Cardiac fibroblast (primary cell): ENCODE data around the gene ADAM22.
A peak's percentile ranks its signal among the peaks of the same experiment; 100 is the strongest.

ENCODE experiments used
- DNase-seq, 2 donors: peaks; one replicate each; pipeline versions ENCODE4 v3.0.0 to v3.0.0-alpha.2; 2010; ENCODE audit warnings: low read depth in 2 of 2
- H3K4me3 ChIP-seq, 2 donors: replicated peaks in 1 of 2; 1 replicate in 1 of 2; 2 replicates in 1 of 2; pipeline ENCODE4 v1.5.1; 2011; ENCODE audit warnings: low read depth in 2 of 2, low read length in 2 of 2, mild to moderate bottlenecking in 2 of 2, moderate library complexity in 1 of 2
- TF ChIP-seq, protein P1 (sequence below): IDR thresholded peaks from one replicate; pipeline ENCODE4 v1.5.1; 2011; ENCODE audit warnings: low read depth, mild to moderate bottlenecking, low read length, inconsistent platforms

Gene ADAM22

DNA sequence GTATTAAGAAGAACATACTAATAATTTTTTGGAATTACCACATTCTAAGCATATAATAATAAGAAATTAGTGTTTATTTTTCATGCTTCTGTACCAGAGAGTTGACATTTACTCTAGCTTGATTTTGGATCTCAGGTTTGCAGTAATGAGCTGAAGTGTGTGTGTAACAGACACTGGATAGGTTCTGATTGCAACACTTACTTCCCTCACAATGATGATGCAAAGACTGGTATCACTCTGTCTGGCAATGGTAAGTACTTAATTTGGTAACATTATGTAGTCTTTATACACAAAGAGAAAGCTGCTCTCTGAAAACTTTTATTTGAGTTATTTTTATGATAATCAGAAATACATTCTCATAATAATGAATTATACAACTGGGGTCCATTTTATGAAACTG lies 231.6 kb downstream of the ADAM22 start:
- TF ChIP-seq, protein P1, sequence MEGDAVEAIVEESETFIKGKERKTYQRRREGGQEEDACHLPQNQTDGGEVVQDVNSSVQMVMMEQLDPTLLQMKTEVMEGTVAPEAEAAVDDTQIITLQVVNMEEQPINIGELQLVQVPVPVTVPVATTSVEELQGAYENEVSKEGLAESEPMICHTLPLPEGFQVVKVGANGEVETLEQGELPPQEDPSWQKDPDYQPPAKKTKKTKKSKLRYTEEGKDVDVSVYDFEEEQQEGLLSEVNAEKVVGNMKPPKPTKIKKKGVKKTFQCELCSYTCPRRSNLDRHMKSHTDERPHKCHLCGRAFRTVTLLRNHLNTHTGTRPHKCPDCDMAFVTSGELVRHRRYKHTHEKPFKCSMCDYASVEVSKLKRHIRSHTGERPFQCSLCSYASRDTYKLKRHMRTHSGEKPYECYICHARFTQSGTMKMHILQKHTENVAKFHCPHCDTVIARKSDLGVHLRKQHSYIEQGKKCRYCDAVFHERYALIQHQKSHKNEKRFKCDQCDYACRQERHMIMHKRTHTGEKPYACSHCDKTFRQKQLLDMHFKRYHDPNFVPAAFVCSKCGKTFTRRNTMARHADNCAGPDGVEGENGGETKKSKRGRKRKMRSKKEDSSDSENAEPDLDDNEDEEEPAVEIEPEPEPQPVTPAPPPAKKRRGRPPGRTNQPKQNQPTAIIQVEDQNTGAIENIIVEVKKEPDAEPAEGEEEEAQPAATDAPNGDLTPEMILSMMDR, result no peak
- DNase-seq, result peak; percentile 6 to 10

DNA sequence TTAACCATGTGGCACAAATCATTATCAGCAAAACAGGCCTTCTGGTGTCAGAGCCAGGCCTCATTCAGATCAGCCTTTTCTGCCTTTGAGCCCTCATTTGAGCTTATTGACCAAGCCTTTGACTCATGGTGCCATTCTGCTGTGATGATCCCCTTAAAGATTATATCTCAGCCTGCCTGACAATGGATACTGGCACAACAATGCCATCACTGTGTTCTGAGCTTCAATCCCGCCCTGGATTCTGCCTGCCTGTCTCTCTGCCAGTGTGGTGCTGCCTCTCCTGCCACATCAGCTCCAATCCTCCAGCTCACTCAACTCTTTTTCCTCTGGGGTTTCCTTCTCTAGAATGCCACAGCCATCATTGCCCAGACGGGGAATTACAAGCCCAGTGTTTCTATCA lies 233.2 kb downstream of the ADAM22 start:
- DNase-seq, result no peak
- H3K4me3 ChIP-seq, result no peak overlapping the region
- TF ChIP-seq, protein P1, result no peak

More for the DNA sequence above, 231.6 kb downstream of the ADAM22 start:
- H3K4me3 ChIP-seq, result no peak overlapping the region

DNA sequence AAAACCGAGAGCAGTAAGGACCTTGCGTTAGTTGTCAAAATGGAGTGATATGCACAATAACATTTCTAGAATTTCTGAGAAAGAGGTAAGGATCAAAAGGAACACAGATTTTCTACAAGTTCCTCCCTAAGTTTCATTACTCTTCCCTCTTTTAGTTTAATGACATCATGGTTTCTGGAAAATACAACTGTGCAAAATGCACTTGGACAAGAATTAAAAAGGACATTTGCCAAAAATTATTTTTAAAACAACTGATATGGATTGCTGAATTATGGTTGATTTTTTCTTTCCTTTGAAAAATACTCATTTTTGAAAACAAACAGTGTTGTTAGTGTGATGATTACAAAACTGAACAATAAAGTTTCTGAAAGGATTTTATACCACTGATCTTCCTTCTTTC lies 233.7 kb downstream of the ADAM22 start:
- DNase-seq, result no peak
- no peak overlapping the region for H3K4me3 ChIP-seq
- TF ChIP-seq, protein P1, result no peak

DNA sequence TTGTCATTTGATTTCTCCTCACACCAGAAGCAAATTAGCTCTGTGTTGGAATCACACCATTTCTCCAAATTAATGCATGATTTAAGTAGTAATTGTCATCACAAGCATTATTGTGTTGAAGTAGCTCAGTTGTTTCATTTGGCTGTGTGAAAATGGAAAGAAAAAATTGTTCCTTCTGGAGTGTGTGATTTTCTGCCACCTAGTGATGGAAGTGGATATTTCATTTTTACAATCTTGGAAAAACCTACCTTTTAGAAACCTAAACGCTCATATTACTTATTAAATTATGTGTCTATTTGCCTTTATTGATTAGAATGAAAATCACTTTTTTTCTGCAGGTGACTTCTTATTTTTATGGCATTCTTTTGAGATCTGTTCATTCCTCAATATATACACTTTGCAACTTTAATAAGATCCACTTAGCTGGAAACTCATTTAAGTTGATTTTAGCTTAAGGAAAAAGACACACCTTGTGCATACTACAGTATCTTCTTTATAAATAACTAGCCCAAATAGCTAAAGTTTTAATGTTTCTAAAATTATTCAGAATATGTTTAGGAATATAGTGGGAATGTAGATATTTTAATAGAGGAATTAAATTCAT lies 235.8 kb downstream of the ADAM22 start:
- DNase-seq, result peak; percentile 31 to 36
- TF ChIP-seq, protein P1, result peak; percentile 55
- H3K4me3 ChIP-seq, result no peak overlapping the region

DNA sequence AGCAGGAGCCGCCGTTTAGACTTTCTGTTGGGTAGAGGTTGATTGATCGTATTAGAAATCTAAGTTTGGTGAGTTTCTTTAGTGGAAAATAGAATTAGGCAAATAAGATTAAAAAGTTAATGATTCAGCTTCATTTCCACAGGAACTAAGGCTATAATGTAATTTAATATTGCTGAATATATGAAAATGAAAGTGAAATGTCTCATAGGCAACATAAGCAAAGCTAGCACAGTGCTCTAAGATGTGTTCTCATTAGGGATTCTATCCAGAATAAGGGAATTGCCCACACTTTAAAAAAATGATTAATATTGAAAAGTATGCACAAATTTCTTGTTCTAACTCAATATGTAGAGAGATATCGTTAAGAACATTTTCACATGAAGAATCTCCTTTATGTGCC lies 238.8 kb downstream of the ADAM22 start:
- no peak for DNase-seq
- TF ChIP-seq, protein P1, result no peak
- no peak overlapping the region for H3K4me3 ChIP-seq

DNA sequence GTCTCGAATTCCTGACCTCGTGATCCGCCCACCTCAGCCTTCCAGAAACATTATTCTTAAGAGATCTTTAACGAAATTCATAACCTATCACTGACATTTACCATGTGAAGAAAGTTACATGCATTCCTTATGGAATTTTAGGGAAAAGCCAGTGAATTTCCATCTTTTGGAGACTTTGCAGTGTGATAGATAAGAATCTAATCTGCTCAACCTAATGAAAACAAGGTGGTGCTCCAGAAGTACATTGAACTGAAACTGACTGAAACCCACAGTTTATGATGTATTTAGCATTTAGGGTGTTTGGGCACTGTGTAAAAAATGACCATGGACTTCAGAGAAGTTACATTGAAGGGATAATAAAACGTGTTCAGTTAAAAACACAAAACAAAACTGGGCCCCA lies 242.1 kb downstream of the ADAM22 start:
- TF ChIP-seq, protein P1, result no peak
- no peak for DNase-seq

DNA sequence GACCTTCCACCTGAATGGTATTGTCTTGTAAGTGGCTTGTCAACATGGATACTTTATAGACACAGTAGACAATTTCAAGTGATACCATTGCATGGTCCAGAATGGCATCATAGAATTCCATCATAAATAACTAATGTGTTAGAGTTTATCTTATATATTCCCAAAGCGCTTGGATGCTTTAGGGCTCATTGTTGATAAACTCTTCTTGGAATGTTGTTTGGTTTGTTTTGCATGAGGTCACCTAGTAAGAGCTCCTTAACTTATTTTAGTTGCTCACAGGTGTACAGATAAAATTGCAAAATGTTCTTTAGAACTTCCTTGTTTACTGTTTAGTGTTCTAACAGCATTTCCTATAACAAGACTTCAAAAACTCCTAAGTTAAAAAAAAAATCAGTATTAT lies 249.0 kb downstream of the ADAM22 start:
- DNase-seq, result no peak
- TF ChIP-seq, protein P1, result no peak

More for the DNA sequence above, 242.1 kb downstream of the ADAM22 start:
- no peak overlapping the region for H3K4me3 ChIP-seq

More for the DNA sequence above, 249.0 kb downstream of the ADAM22 start:
- H3K4me3 ChIP-seq, result no peak overlapping the region
